Left ventricle myocardium inferior (tissue), 1 donor: ENCODE data around the gene DNASE1L3. TPM values are rescaled to one million over a fixed set of nuclear protein-coding genes. Genes with fewer than 3 reads are reported as not detected.

Experiments used
- DNase-seq: peaks from one replicate; pipeline ENCODE4 v3.0.0-alpha.2; 2020
- H3K27ac ChIP-seq: fragments of 200-600 bp; replicated peaks from 2 replicates; pipeline ENCODE4 v1.8.0; 2021
- H3K27me3 ChIP-seq: fragments of 200-600 bp; 2 replicates; pipeline ENCODE4 v1.8.0; 2021; ENCODE audit warnings: low read depth
- H3K36me3 ChIP-seq: fragments of 200-600 bp; 2 replicates; pipeline ENCODE4 v1.8.0; 2021
- H3K4me1 ChIP-seq: fragments of 200-600 bp; 2 replicates; pipeline ENCODE4 v1.8.0; 2021
- H3K4me3 ChIP-seq: fragments of 200-600 bp; 2 replicates; pipeline ENCODE4 v1.8.0; 2021; ENCODE audit warnings: mild to moderate bottlenecking, moderate library complexity
- H3K9me3 ChIP-seq: fragments of 200-600 bp; replicated peaks from 2 replicates; pipeline ENCODE4 v1.8.0; 2021
- intact Hi-C: fragments of 100-400 bp; cut with micrococcal nuclease; formaldehyde crosslinking; loops from one replicate; pipeline ENCODE4 v1.11.0; 2022
- total RNA-seq: library from RNA; stranded (reverse); fragmentation: NEBNext Ultra II Directional; extraction: Animal tissue kit (Norgen Biotek cat#: 25700); gene quantifications from one replicate; pipeline ENCODE4 v1.2.1, GENCODE V29; 2021
- TF ChIP-seq, protein P1 (sequence below): fragments of 200-600 bp; IDR thresholded peaks from 2 replicates; pipeline ENCODE4 v1.8.0; 2021; ENCODE audit warnings: antibody characterized with exemption, mild to moderate bottlenecking, borderline replicate concordance
- donor health status: DM: no; HTN: yes; CAD: no; lungs with severe emphysema.

DNASE1L3 gene
- total RNA-seq, 1 donor from 2014 or later, result 4.5 TPM

DNA sequence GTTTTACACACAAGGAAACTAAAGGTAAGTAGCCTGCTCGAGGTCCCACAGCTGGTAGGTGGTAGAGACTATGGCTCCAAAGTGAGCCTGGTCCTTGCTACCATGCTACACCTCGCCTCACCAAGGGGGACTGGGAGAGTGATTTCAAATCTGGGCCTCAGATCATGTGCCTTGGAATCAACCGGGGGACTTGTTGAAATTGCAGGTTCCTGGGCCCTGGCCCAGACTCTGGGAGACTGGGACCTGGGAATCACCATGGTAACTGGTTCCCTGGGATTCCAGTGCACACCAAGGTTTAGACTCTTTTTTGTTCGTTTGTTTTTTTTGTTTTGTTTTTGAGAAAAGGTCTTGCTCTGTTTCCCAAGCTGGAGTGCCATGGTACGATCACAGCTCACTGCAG lies 21.1 kb downstream of the DNASE1L3 start:
- Histone ChIP-seq H3K27me3 (no peaks in the 10 kb centered on the region), H3K9me3 (no peaks in the 10 kb centered on the region), H3K27ac (peak overlapping the region; percentile 52), H3K4me3 (no peak overlapping the region), H3K4me1 (peaks cover 22% of the 10 kb centered on the region), H3K36me3 (no peaks in the 10 kb centered on the region)
- DNase-seq, result no peak
- TF ChIP-seq, protein P1, sequence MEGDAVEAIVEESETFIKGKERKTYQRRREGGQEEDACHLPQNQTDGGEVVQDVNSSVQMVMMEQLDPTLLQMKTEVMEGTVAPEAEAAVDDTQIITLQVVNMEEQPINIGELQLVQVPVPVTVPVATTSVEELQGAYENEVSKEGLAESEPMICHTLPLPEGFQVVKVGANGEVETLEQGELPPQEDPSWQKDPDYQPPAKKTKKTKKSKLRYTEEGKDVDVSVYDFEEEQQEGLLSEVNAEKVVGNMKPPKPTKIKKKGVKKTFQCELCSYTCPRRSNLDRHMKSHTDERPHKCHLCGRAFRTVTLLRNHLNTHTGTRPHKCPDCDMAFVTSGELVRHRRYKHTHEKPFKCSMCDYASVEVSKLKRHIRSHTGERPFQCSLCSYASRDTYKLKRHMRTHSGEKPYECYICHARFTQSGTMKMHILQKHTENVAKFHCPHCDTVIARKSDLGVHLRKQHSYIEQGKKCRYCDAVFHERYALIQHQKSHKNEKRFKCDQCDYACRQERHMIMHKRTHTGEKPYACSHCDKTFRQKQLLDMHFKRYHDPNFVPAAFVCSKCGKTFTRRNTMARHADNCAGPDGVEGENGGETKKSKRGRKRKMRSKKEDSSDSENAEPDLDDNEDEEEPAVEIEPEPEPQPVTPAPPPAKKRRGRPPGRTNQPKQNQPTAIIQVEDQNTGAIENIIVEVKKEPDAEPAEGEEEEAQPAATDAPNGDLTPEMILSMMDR, result no peak
- intact Hi-C loops, result no loop called here

DNA sequence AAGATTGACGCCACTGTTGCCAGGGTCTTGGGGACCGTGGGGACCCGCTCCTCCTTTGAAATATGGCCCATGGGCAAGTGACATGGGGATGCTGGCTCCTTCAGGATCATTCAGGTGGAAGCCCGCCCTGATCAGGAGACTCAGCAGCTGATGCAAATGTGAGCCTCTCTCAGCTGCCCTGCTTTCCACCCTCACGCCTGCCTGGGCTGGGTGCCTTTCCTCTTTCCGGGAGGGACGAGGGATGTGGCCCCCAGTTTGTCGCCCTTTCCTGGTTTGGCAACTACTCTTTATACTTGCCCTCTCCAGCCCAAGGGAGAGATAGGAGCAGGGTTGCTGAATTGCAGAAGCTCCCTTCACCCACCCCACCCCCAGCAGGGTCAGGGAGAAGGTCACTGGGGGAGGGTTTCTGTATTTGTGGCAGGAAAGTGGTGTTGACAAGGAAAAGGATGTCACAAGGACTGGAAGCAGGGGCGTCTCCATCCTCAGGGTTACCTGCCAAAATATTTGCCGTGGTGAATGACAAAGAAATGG lies 21.8 kb downstream of the DNASE1L3 start:
- Histone ChIP-seq H3K4me1 (peaks cover 22% of the 10 kb centered on the region), H3K27ac (peak overlapping the region; percentile 52), H3K27me3 (no peaks in the 10 kb centered on the region), H3K4me3 (no peak overlapping the region), H3K9me3 (no peaks in the 10 kb centered on the region), H3K36me3 (no peaks in the 10 kb centered on the region)
- TF ChIP-seq, protein P1, result no peak
- intact Hi-C loops, result no loop called here
- DNase-seq, result no peak

DNA sequence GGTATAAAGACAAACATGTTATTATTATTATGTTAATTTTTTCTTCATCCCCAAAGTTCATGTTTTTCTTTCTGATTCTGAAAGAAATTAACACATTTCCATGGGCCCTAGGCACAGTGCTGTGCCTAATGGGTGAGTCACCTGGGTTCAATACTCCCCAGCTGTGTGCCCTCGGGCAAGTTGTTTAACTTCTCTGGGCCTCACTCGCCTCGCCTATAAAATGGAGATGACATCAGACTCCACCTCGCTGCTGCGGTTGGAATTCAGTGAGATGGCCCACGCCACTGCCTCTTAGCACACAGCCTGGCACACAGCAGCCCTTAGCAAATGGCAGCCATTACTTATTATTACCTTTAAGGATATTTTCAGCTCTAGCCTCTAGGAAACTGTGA lies 22.6 kb downstream of the DNASE1L3 start:
- H3K27me3 ChIP-seq, result no peaks in the 10 kb centered on the region
- H3K36me3 ChIP-seq, result no peaks in the 10 kb centered on the region
- DNase-seq, result no peak
- H3K9me3 ChIP-seq, result no peaks in the 10 kb centered on the region
- intact Hi-C loops, result no loop called here
- H3K27ac ChIP-seq, result peak overlapping the region; percentile 52
- TF ChIP-seq, protein P1, result no peak
- H3K4me3 ChIP-seq, result no peak overlapping the region
- peaks cover 22% of the 10 kb centered on the region for H3K4me1 ChIP-seq

DNA sequence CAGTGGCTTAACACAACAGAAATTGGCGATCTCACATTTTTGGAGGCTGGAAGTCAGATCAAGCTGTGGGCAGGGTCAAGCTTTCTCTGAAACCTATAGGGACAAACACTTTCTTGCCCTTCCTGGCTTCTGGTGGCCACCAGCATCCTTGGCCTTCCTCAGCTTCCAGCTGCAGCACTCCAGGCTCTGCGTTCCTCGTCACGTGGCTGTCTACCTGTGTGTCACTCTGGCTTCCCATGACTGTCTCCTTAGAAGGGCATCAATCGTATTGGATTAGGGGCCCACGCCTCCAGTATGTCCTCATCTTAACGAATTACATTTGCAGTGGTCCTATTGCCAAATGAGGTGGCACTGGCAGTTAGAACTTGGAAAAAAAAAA lies 25.8 kb downstream of the DNASE1L3 start:
- Histone ChIP-seq H3K27ac (no peak overlapping the region), H3K27me3 (no peaks in the 10 kb centered on the region), H3K4me3 (no peak overlapping the region), H3K36me3 (no peaks in the 10 kb centered on the region), H3K4me1 (peaks cover 22% of the 10 kb centered on the region), H3K9me3 (no peaks in the 10 kb centered on the region)
- no peak for DNase-seq
- intact Hi-C loops, result loop anchor here (5.0 kb wide), 1 partner anchor 112 kb away; no protein-coding TSS in a partner anchor
- TF ChIP-seq, protein P1, result no peak

DNA sequence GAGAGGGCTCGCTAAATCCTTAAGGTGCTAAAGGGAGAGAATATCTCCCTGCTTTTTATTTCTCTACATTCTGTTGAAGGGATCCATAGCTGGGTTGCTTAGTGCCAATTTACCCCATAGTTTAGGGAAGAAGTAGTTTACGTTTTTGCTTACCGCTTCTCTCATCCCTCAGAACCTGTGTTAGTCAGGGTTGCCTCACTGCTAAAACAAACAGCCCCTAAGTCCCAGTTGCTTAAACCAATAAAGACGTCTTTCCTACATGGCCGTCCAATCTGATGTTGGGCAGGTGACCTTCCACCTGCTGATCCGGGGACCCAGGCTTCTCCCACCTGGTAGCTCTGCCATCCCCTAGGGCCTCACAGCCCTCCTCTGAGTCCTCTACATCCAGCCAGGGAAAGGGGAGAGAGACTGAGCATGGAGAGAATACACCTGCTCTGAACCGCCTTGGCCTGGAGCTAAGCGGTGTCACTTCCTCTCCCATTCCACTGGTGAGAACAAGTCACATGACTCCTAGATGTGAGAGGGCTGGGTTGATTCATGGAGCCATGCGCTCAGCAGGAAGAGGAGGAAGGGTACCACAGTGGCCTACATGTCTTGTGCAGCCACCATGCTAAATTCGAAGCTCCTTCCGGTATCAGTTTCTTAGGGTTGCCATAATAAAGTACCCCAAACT lies 26.3 kb downstream of the DNASE1L3 start:
- no peak for DNase-seq
- Histone ChIP-seq H3K4me3 (no peak overlapping the region), H3K9me3 (no peaks in the 10 kb centered on the region), H3K4me1 (peaks cover 17% of the 10 kb centered on the region), H3K27ac (no peak overlapping the region), H3K27me3 (no peaks in the 10 kb centered on the region), H3K36me3 (no peaks in the 10 kb centered on the region)
- TF ChIP-seq, protein P1, result no peak
- intact Hi-C loops, result loop anchor here (5.0 kb wide), 1 partner anchor 113 kb away; no protein-coding TSS in a partner anchor
